Testis (tissue), 2 donors: ENCODE data around the gene DLG5.

Experiments
- CTCF ChIP-seq, 3 experiments: fragments of 450-650 bp in 2 of 3; fragments of 200-600 bp in 1 of 3; sonication (generic) in 1 of 3; IDR thresholded peaks; one replicate each; pipeline ENCODE4 v1.5.1; 2016 to 2019; ENCODE audit warnings: antibody characterized with exemption in 3 of 3, mild to moderate bottlenecking in 2 of 3, moderate library complexity in 1 of 3
- POLR2A ChIP-seq: fragments of 450-650 bp; IDR thresholded peaks from one replicate; pipeline ENCODE4 v1.6.1; 2017; ENCODE audit warnings: antibody characterized with exemption, mild to moderate bottlenecking, moderate library complexity

- TF ChIP-seq CTCF (IDR thresholded peaks at IDR 0.05) (no peak), POLR2A (no peak)
Measured at GRCh38 chr10:77892761-77893160, 33.8 kb downstream of the DLG5 start.
